ENCODE results near the gene KLF4. TPM values are rescaled to one million over a fixed set of nuclear protein-coding genes. Genes with fewer than 3 reads are reported as not detected.

The KLF4 gene
- total RNA-seq, 2 experiments from 2014 or later = not detected

- H3K4me1 ChIP-seq (ENCODE audit: insufficient read depth, low read length, poor library complexity, severe bottlenecking) = no peaks in the 10 kb centered on the region
- H3K27ac ChIP-seq (ENCODE audit: low read depth, low read length, poor library complexity, severe bottlenecking) = no peak overlapping the region
- H2AFZ ChIP-seq (ENCODE audit: low read length) = no peak overlapping the region
- no peaks in the 10 kb centered on the region for H3K9me2 ChIP-seq (ENCODE audit: insufficient read depth, low read length)
- no TSS peak for BruUV-seq (replicated peaks)
- H3K9me3 ChIP-seq (ENCODE audit: low read length) = no peaks in the 10 kb centered on the region
- DNase-seq (ENCODE audit: low spot score) = no peak
- no peak overlapping the region for H3K4me2 ChIP-seq (ENCODE audit: low read length)
- POLR2A ChIA-PET = interaction anchor here (0.7 kb wide), 1 partner anchor 1864 kb away, joined by 4 read pairs; no protein-coding TSS in a partner anchor
- no peaks in the 10 kb centered on the region for H3K36me3 ChIP-seq (ENCODE audit: insufficient read depth, low read length)
- no peak for TF ChIP-seq CTCF (conservative IDR thresholded peaks at IDR 0.05; ENCODE audit: low read length)
- no peak for TF ChIP-seq EZH2phosphoT487 (IDR thresholded peaks at IDR 0.05; ENCODE audit: borderline replicate concordance, low read depth, low read length)
- H4K20me1 ChIP-seq (ENCODE audit: insufficient read depth, low read length) = no peaks in the 10 kb centered on the region
- no peak overlapping the region for H3K4me3 ChIP-seq (ENCODE audit: low read depth, low read length, poor library complexity, severe bottlenecking)
- intact Hi-C loops (cut with micrococcal nuclease; ENCODE audit: unreplicated experiment) = no loop called here
- CTCF ChIA-PET (ENCODE audit: unreplicated experiment) = no interaction called here
- H3K79me2 ChIP-seq (ENCODE audit: insufficient read depth, low read depth, low read length) = no peaks in the 10 kb centered on the region
These were observed 49.5 kb downstream of the KLF4 start for GRCh38 chr9:107439991-107440456.

- intact Hi-C loops (cut with micrococcal nuclease; ENCODE audit: unreplicated experiment) = no loop called here
- no peaks in the 10 kb centered on the region for H4K20me1 ChIP-seq (ENCODE audit: insufficient read depth, low read length)
- H3K36me3 ChIP-seq (ENCODE audit: insufficient read depth, low read length) = no peaks in the 10 kb centered on the region
- DNase-seq (ENCODE audit: low spot score) = no peak
- no peak overlapping the region for H2AFZ ChIP-seq (ENCODE audit: low read length)
- TF ChIP-seq EZH2phosphoT487 (IDR thresholded peaks at IDR 0.05; ENCODE audit: borderline replicate concordance, low read depth, low read length) (no peak), CTCF (conservative IDR thresholded peaks at IDR 0.05; ENCODE audit: low read length) (no peak)
- no peaks in the 10 kb centered on the region for H3K4me1 ChIP-seq (ENCODE audit: insufficient read depth, low read length, poor library complexity, severe bottlenecking)
- ChIA-PET CTCF (ENCODE audit: unreplicated experiment) (no interaction called here), POLR2A (interaction anchor here (0.7 to 1.4 kb wide), 2 partner anchors 10 to 91 kb away, joined by 3 read pairs; no protein-coding TSS in a partner anchor)
- H3K9me3 ChIP-seq (ENCODE audit: low read length) = no peaks in the 10 kb centered on the region
- H3K4me3 ChIP-seq (ENCODE audit: low read depth, low read length, poor library complexity, severe bottlenecking) = no peak overlapping the region
- H3K79me2 ChIP-seq (ENCODE audit: insufficient read depth, low read depth, low read length) = no peaks in the 10 kb centered on the region
- H3K4me2 ChIP-seq (ENCODE audit: low read length) = no peak overlapping the region
- no peak overlapping the region for H3K27ac ChIP-seq (ENCODE audit: low read depth, low read length, poor library complexity, severe bottlenecking)
- H3K9me2 ChIP-seq (ENCODE audit: insufficient read depth, low read length) = no peaks in the 10 kb centered on the region
- BruUV-seq (replicated peaks) = no TSS peak
These were observed 51.1 kb downstream of the KLF4 start for GRCh38 chr9:107438211-107439031.

GRCh38 chr9:107437716-107438115 is 51.9 kb downstream of the KLF4 start:
- no peaks in the 10 kb centered on the region for H3K36me3 ChIP-seq (ENCODE audit: insufficient read depth, low read length)
- no peaks in the 10 kb centered on the region for H4K20me1 ChIP-seq (ENCODE audit: insufficient read depth, low read length)
- H3K9me3 ChIP-seq (ENCODE audit: low read length) = no peaks in the 10 kb centered on the region
- no peak for DNase-seq (ENCODE audit: low spot score)
- BruUV-seq (replicated peaks) = no TSS peak
- H3K4me2 ChIP-seq (ENCODE audit: low read length) = no peak overlapping the region
- no peak overlapping the region for H3K4me3 ChIP-seq (ENCODE audit: low read depth, low read length, poor library complexity, severe bottlenecking)
- H3K79me2 ChIP-seq (ENCODE audit: insufficient read depth, low read depth, low read length) = no peaks in the 10 kb centered on the region
- TF ChIP-seq EZH2phosphoT487 (IDR thresholded peaks at IDR 0.05; ENCODE audit: borderline replicate concordance, low read depth, low read length) = no peak
- no peak for TF ChIP-seq CTCF (conservative IDR thresholded peaks at IDR 0.05; ENCODE audit: low read length)
- ChIA-PET CTCF (ENCODE audit: unreplicated experiment) (no interaction called here), POLR2A (no interaction called here)
- intact Hi-C loops (cut with micrococcal nuclease; ENCODE audit: unreplicated experiment) = no loop called here
- no peaks in the 10 kb centered on the region for H3K4me1 ChIP-seq (ENCODE audit: insufficient read depth, low read length, poor library complexity, severe bottlenecking)
- H2AFZ ChIP-seq (ENCODE audit: low read length) = no peak overlapping the region
- H3K27ac ChIP-seq (ENCODE audit: low read depth, low read length, poor library complexity, severe bottlenecking) = no peak overlapping the region
- no peaks in the 10 kb centered on the region for H3K9me2 ChIP-seq (ENCODE audit: insufficient read depth, low read length)
